OCI-LY1 (cell line): Measurements from ENCODE around the gene SLC2A11.

Source experiments
- H2AFZ ChIP-seq: fragments of 200-600 bp; sonication (generic), shearing (Covaris generic); 2 replicates; pipeline ENCODE4 v1.6.0; 2014; ENCODE audit warnings: antibody characterized with exemption, mild to moderate bottlenecking, low read length
- H3F3A ChIP-seq: fragments of 200-600 bp; sonication (generic), shearing (Covaris generic); 2 replicates; pipeline ENCODE4 v1.6.0; 2014; ENCODE audit warnings: mild to moderate bottlenecking, antibody characterized with exemption, low read length, moderate library complexity; ENCODE audit not compliant: insufficient read depth
- H3K27ac ChIP-seq: fragments of 200-600 bp; sonication (generic); 2 replicates; pipeline ENCODE4 v1.5.1; 2014; ENCODE audit warnings: low read length, mixed run types, mild to moderate bottlenecking, low read depth; ENCODE audit not compliant: poor library complexity, severe bottlenecking
- H3K27me3 ChIP-seq: fragments of 200-600 bp; sonication (generic); 2 replicates; pipeline ENCODE4 v1.6.0; 2014; ENCODE audit warnings: antibody characterized with exemption, mild to moderate bottlenecking, low read length, moderate library complexity; ENCODE audit not compliant: insufficient read depth
- H3K36me3 ChIP-seq: fragments of 200-600 bp; sonication (generic); 2 replicates; pipeline ENCODE4 v1.6.1; 2014; ENCODE audit warnings: mild to moderate bottlenecking, antibody characterized with exemption, low read length, moderate library complexity, mixed read lengths; ENCODE audit not compliant: insufficient read depth
- H3K4me1 ChIP-seq: fragments of 200-600 bp; sonication (generic); 2 replicates; pipeline ENCODE4 v1.5.1; 2014; ENCODE audit warnings: mild to moderate bottlenecking, low read length, moderate library complexity; ENCODE audit not compliant: insufficient read depth, severe bottlenecking
- H3K4me2 ChIP-seq: fragments of 200-600 bp; sonication (generic), shearing (Covaris generic); 2 replicates; pipeline ENCODE4 v1.6.1; 2014; ENCODE audit warnings: low read length
- H3K4me3 ChIP-seq: fragments of 200-600 bp; sonication (generic); 2 replicates; pipeline ENCODE4 v1.5.1; 2014; ENCODE audit warnings: low read length, low read depth, mild to moderate bottlenecking, mixed read lengths; ENCODE audit not compliant: poor library complexity, severe bottlenecking
- H3K79me2 ChIP-seq: fragments of 200-600 bp; shearing (Covaris generic); 2 replicates; pipeline ENCODE4 v1.6.1; 2016; ENCODE audit warnings: mixed run types, low read length, mixed read lengths; ENCODE audit not compliant: insufficient read depth
- H3K9ac ChIP-seq: fragments of 200-600 bp; sonication (generic), shearing (Covaris generic); 2 replicates; pipeline ENCODE4 v1.6.1; 2014; ENCODE audit warnings: mild to moderate bottlenecking, low read length, mixed read lengths
- H3K9me2 ChIP-seq: fragments of 200-600 bp; sonication (generic), shearing (Covaris generic); 2 replicates; pipeline ENCODE4 v1.6.1; 2014; ENCODE audit warnings: low read depth, mild to moderate bottlenecking, low read length, mixed read lengths
- H3K9me3 ChIP-seq: fragments of 200-600 bp; shearing (Covaris generic); 2 replicates; pipeline ENCODE4 v1.6.1; 2014; ENCODE audit warnings: low read length, mixed read lengths
- H4K20me1 ChIP-seq: fragments of 200-600 bp; sonication (generic), shearing (Covaris generic); 2 replicates; pipeline ENCODE4 v1.6.0; 2016; ENCODE audit warnings: mild to moderate bottlenecking, low read length; ENCODE audit not compliant: insufficient read depth
- EZH2 ChIP-seq: fragments of 200-600 bp; sonication (generic), shearing (Covaris generic); IDR thresholded peaks from 2 replicates; pipeline ENCODE4 v1.8.0; 2017; ENCODE audit warnings: borderline replicate concordance, mixed run types, mild to moderate bottlenecking, antibody characterized with exemption, low read length, moderate library complexity, mixed read lengths
- TF ChIP-seq, protein P1 (sequence below): fragments of 200-600 bp; sonication (generic), shearing (Covaris generic); IDR thresholded peaks from 2 replicates; pipeline ENCODE4 v1.5.1; 2017; ENCODE audit warnings: mild to moderate bottlenecking, antibody characterized with exemption, low read length, moderate library complexity, mixed read lengths

Gene SLC2A11

DNA sequence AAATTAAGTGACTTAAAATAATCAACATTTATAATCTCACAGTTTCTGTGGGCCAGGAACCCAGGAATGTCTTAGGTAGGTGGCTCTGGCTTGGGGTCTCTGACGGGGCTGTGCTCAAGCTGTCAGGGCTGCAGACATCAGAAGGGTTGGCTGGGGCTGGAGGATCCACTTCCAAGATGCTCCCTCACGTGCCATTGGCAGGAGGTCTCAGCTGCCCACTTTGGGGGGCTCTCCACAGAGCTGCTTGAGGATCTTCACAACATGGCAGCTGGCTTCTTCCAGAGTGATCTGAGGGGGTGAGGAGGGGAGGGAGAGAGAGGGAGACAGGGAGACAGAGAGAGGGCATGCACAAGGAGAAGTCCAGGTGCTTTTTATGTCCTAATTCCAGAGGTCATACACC is 18.1 kb downstream of the SLC2A11 start:
- no peak overlapping the region for H3K4me3 ChIP-seq
- H3K9me2 ChIP-seq, result no peaks in the 10 kb centered on the region
- peaks cover 42% of the 10 kb centered on the region for H3K36me3 ChIP-seq
- no peaks in the 10 kb centered on the region for H3K79me2 ChIP-seq
- no peak overlapping the region for H2AFZ ChIP-seq
- no peak overlapping the region for H3K4me2 ChIP-seq
- no peaks in the 10 kb centered on the region for H4K20me1 ChIP-seq
- no peaks in the 10 kb centered on the region for H3K9me3 ChIP-seq
- H3K4me1 ChIP-seq, result no peaks in the 10 kb centered on the region
- no peaks in the 10 kb centered on the region for H3K27me3 ChIP-seq
- no peak for TF ChIP-seq EZH2
- TF ChIP-seq, protein P1, sequence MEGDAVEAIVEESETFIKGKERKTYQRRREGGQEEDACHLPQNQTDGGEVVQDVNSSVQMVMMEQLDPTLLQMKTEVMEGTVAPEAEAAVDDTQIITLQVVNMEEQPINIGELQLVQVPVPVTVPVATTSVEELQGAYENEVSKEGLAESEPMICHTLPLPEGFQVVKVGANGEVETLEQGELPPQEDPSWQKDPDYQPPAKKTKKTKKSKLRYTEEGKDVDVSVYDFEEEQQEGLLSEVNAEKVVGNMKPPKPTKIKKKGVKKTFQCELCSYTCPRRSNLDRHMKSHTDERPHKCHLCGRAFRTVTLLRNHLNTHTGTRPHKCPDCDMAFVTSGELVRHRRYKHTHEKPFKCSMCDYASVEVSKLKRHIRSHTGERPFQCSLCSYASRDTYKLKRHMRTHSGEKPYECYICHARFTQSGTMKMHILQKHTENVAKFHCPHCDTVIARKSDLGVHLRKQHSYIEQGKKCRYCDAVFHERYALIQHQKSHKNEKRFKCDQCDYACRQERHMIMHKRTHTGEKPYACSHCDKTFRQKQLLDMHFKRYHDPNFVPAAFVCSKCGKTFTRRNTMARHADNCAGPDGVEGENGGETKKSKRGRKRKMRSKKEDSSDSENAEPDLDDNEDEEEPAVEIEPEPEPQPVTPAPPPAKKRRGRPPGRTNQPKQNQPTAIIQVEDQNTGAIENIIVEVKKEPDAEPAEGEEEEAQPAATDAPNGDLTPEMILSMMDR, result no peak
- H3K9ac ChIP-seq, result no peak overlapping the region
- no peak overlapping the region for H3K27ac ChIP-seq
- no peaks in the 10 kb centered on the region for H3F3A ChIP-seq

DNA sequence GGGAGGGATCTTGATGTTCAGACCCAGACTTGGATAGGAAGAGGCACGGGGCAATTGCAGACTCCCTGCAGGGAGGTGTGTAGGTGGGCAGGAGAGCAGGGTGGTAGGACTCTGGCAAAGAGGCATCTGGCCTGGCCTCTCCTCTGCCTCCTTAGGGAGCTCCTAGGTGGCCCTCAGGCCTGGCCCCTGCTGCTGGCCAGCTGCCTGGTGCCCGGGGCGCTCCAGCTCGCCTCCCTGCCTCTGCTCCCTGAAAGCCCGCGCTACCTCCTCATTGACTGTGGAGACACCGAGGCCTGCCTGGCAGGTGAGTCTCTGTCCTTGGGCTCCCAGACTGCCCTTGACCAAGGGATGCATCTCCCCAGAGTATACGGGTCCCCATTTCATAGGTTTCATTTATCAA is 19.9 kb downstream of the SLC2A11 start:
- Histone ChIP-seq H3K79me2 (no peaks in the 10 kb centered on the region), H3K4me3 (no peak overlapping the region), H3K27ac (no peak overlapping the region), H4K20me1 (no peaks in the 10 kb centered on the region), H3K9ac (no peak overlapping the region), H3K36me3 (peaks cover 42% of the 10 kb centered on the region), H3K4me2 (no peak overlapping the region), H3K9me3 (no peaks in the 10 kb centered on the region), H3K4me1 (no peaks in the 10 kb centered on the region), H3K27me3 (no peaks in the 10 kb centered on the region), H3K9me2 (no peaks in the 10 kb centered on the region), H2AFZ (no peak overlapping the region), H3F3A (no peaks in the 10 kb centered on the region)
- no peak for TF ChIP-seq EZH2
- TF ChIP-seq, protein P1, result no peak

DNA sequence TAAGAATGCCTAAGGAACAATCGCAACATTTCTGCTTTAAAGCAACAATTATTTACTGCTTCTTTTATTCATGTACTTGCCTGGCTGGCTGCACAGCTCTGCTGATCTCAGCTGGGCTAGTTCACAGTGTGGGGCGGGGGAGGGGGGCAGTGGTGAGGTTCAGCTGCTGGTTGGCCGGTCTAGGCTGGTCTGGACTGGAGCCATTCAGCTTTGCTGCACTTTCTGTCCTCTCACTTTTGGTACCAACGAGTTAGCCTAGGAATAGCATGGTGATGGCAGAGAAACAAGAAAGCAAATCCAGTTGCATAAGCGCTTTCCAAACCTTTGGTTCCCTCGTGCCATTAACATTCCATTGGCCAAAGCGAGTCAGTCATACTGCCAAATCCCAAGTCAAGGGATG is 20.5 kb downstream of the SLC2A11 start:
- Histone ChIP-seq H3K4me1 (no peaks in the 10 kb centered on the region), H4K20me1 (no peaks in the 10 kb centered on the region), H3K27me3 (no peaks in the 10 kb centered on the region), H3K4me2 (no peak overlapping the region), H3K9ac (no peak overlapping the region), H3K9me2 (no peaks in the 10 kb centered on the region), H3K9me3 (no peaks in the 10 kb centered on the region), H3K36me3 (peaks cover 42% of the 10 kb centered on the region), H3K27ac (no peak overlapping the region), H2AFZ (no peak overlapping the region), H3F3A (no peaks in the 10 kb centered on the region), H3K79me2 (no peaks in the 10 kb centered on the region), H3K4me3 (no peak overlapping the region)
- TF ChIP-seq, protein P1, result no peak
- TF ChIP-seq EZH2, result no peak
